ENCODE data around the gene RAET1G. TPM values are rescaled to one million over a fixed set of nuclear protein-coding genes. Genes with fewer than 3 reads are reported as not detected.

RAET1G gene
- total and polyA plus RNA-seq, 2 of the 13 experiments (the other 11 are each of a cell fraction or from before 2014, with no cell fraction given), result not detected

GRCh38 chr6:149963462-149964307, 40.8 kb upstream of the RAET1G start, which contains the start of gene ULBP1 (continued):
- TF ChIP-seq FOXA1 (IDR thresholded peaks at IDR 0.05) (no peak), FOXA1 (CRISPR knock-in tag; IDR thresholded peaks at IDR 0.05) (0 out of 2 replicates have a peak, but pooled peaks have one; percentile 15), ATF4 (CRISPR knock-in tag; IDR thresholded peaks at IDR 0.05) (peak in 1 of 2 experiments; percentile 98; a peak in 2 of 4 replicates), MAX (IDR thresholded peaks at IDR 0.05) (peak; percentile 39; the same call in 1 of the 2 replicates), RCOR2 (CRISPR knock-in tag; IDR thresholded peaks at IDR 0.05) (no peak), ZNF329 (CRISPR knock-in tag; IDR thresholded peaks at IDR 0.05; ENCODE audit: low read depth) (no peak), RBM39 (IDR thresholded peaks at IDR 0.05; ENCODE audit: low read depth, low read length, poor library complexity, severe bottlenecking) (peak; percentile 6)

GRCh38 chr6:149963212-149963461, 40.2 kb upstream of the RAET1G start:
- no peak for ATAC-seq
- no TSS peak for BruUV-seq (replicated peaks)
- H3K4me2 ChIP-seq (ENCODE audit: low read depth, low read length), result peak overlapping the region; percentile 49
- H2AFZ ChIP-seq (ENCODE audit: low read length), result no peak overlapping the region
- CTCF ChIA-PET (ENCODE audit: low intra/inter-chr PET ratio, low total read pairs), result no interaction called here
- 26% methylated on average over 8 of the region's 8 CpGs for WGBS (ENCODE audit: low lambda C conversion rate)
- DNase-seq (ENCODE audit: low spot score), result no peak
- intact Hi-C loops (cut with micrococcal nuclease; ENCODE audit: unreplicated experiment) (no loop called here), in situ Hi-C loops (cut with HindIII; ENCODE audit: extremely low pct_ligation_motif_present, low pct_unique_long_range_greater_than_20kb) (no loop called here)
- H3K4me3 ChIP-seq (replicated peaks in 1 of 3; ENCODE audit: insufficient read depth in 1 of 3, low read depth in 2 of 3, low read length in 3 of 3), result peak overlapping the region in 1 of 3 experiments; percentile 17; a peak in 1 of 6 replicates
- no peaks in the 10 kb centered on the region for H3K36me3 ChIP-seq (replicated peaks in 1 of 2; ENCODE audit: control insufficient read depth in 1 of 2, insufficient read depth in 2 of 2, low read length in 2 of 2)
- H4K20me1 ChIP-seq (ENCODE audit: insufficient read depth, low read length), result no peaks in the 10 kb centered on the region
- peaks cover 4% of the 10 kb centered on the region; the same call in 1 of the 2 replicates for H3K4me1 ChIP-seq (ENCODE audit: insufficient read depth, low read length)
- H3K27me3 ChIP-seq (ENCODE audit: control insufficient read depth in 1 of 2, insufficient read depth in 2 of 2, low read length in 2 of 2), result peaks cover 5 to 42% of the 10 kb centered on the region in 2 experiments
- no peak overlapping the region for H3K27ac ChIP-seq (ENCODE audit: extremely low read length, insufficient read depth, low read length)
- no peak for FAIRE-seq
- no peaks in the 10 kb centered on the region for H3K9me3 ChIP-seq (ENCODE audit: low read length)
- H3K79me2 ChIP-seq (ENCODE audit: insufficient read depth, low read length), result no peaks in the 10 kb centered on the region
- no peak overlapping the region for H3K9ac ChIP-seq (ENCODE audit: insufficient read depth, low read depth, low read length)
- POLR2A ChIA-PET, result no interaction called here
- no peak for TF ChIP-seq HNRNPL (IDR thresholded peaks at IDR 0.05; ENCODE audit: low read depth, low read length)
- no peak for TF ChIP-seq IRX3 (CRISPR knock-in tag; IDR thresholded peaks at IDR 0.05; ENCODE audit: borderline replicate concordance, low read depth)
- 0 out of 2 replicates have a peak, but pooled peaks have one; percentile 37 for TF ChIP-seq FOSL2 (CRISPR knock-in tag; IDR thresholded peaks at IDR 0.05)
- TF ChIP-seq ZNF891 (CRISPR knock-in tag; IDR thresholded peaks at IDR 0.05), result 0 out of 2 replicates have a peak, but pooled peaks have one; percentile 47
- TF ChIP-seq XRCC5 (optimal IDR thresholded peaks at IDR 0.05; ENCODE audit: low read length), result no peak
- no peak for TF ChIP-seq ZNF761 (CRISPR knock-in tag; conservative IDR thresholded peaks at IDR 0.05)
